Heart left ventricle (tissue), 16 donors: ENCODE measurements around the gene UBE2I. TPM values are rescaled to one million over a fixed set of nuclear protein-coding genes. Genes with fewer than 3 reads are reported as not detected.

Source experiments
- ATAC-seq, 4 donors: fragments of 200-7000 bp; cut with Tn5 transposase; one replicate each; pipeline ENCODE4 v1.9.1; 2020 to 2022; ENCODE audit warnings: moderate library complexity in 4 of 4, mild to moderate bottlenecking in 3 of 4, moderate number of reproducible peaks in 1 of 4
- DNase-seq, 5 donors: peaks; one replicate each; pipeline ENCODE4 v3.0.0-alpha.2; 2020
- H3K27ac ChIP-seq, 12 donors: fragments of 200-600 bp; sonication (generic) in 4 of 12; one replicate each; pipeline versions ENCODE4 v1.5.0 to v1.8.0; 2016 to 2022; ENCODE audit warnings: mild to moderate bottlenecking in 2 of 12
- H3K27me3 ChIP-seq, 9 donors: fragments of 200-600 bp; sonication (generic) in 2 of 9; one replicate each; pipeline versions ENCODE4 v1.5.1 to v1.8.0; 2016 to 2022; ENCODE audit warnings: mild to moderate bottlenecking in 3 of 9
- H3K36me3 ChIP-seq, 9 donors: fragments of 200-600 bp; sonication (generic) in 2 of 9; one replicate each; pipeline versions ENCODE4 v1.5.0 to v1.8.0; 2018 to 2022; ENCODE audit warnings: mild to moderate bottlenecking in 2 of 9
- H3K4me1 ChIP-seq, 12 donors: fragments of 200-600 bp; sonication (generic) in 4 of 12; one replicate each; pipeline versions ENCODE4 v1.5.0 to v1.8.0; 2016 to 2022; ENCODE audit warnings: mild to moderate bottlenecking in 3 of 12
- H3K4me3 ChIP-seq, 12 donors: fragments of 200-600 bp; sonication (generic) in 4 of 12; one replicate each; pipeline versions ENCODE4 v1.5.0 to v1.8.0; 2017 to 2022; ENCODE audit warnings: mild to moderate bottlenecking in 9 of 12, moderate library complexity in 4 of 12
- H3K9me3 ChIP-seq, 12 donors: fragments of 200-600 bp; sonication (generic) in 4 of 12; one replicate each; pipeline versions ENCODE4 v1.5.0 to v1.8.0; 2016 to 2022; ENCODE audit warnings: mild to moderate bottlenecking in 1 of 12
- POLR2A ChIP-seq, 2 donors: fragments of 450-650 bp; IDR thresholded peaks; one replicate each; pipeline ENCODE4 v1.6.1; 2017; ENCODE audit warnings: antibody characterized with exemption in 2 of 2, mild to moderate bottlenecking in 2 of 2, moderate library complexity in 2 of 2
- WGBS, 4 donors: extraction: QIAGEN DNeasy Blood & Tissue Kit in 2 of 4; methylation state at CpG; one replicate each; pipeline versions ENCODE4 v1.1.5 to v1.1.7; 2013 to 2018; 5-methylcytosine and 5-hydroxymethylcytosine counted together
- intact Hi-C, 10 donors: fragments of 100-400 bp; cut with DNase I; formaldehyde crosslinking; loops; one replicate each; pipeline versions ENCODE4 v1.11.1 to v1.14.2; 2022
- polyA plus RNA-seq, 2 donors: library from polyadenylated mRNA; stranded (reverse); fragments of 200-250 nt; gene quantifications; one replicate each; pipeline ENCODE4 v1.2.3, GENCODE V29; 2013
- total RNA-seq, 9 donors: library from RNA; depleted of rRNA in 2 of 9; stranded (reverse); fragments of >200 nt in 2 of 9; fragmentation: NEBNext Ultra II Directional in 3 of 9; extraction: Animal tissue kit (Norgen Biotek cat#: 25700) in 3 of 9; gene quantifications; one replicate each; pipeline versions ENCODE4 v1.1.0 to v1.2.4, GENCODE V29; 2016 to 2023
- TF ChIP-seq, protein P1 (sequence below), 12 donors: fragments of 200-600 bp; sonication (generic) in 4 of 12; IDR thresholded peaks; one replicate each; pipeline versions ENCODE4 v1.5.0 to v1.8.0; 2018 to 2022; ENCODE audit warnings: antibody characterized with exemption in 12 of 12, mild to moderate bottlenecking in 5 of 12
- donor health status: ischemic (EF 13 %, LVEDD 7.1; RV severe dilation, severe dysfunction).
- donor health status: healthy with polysubstance abuse.
- donor health status: DM: no; HTN: yes; CAD: no.
- donor health status: DM: no; HTN: no; CAD: no.
- donor health status: ischemic (EF 25% LVEDD 6.9; RV normal size, moderate dysfunction).
- donor health status: ischemic (EF 25% LVEDD 5.7; RV mildly dilated, moderate dysfunction).
- donor health status: healthy.
- donor health status: DM: yes; HTN: yes; CAD: no.
- donor health status: ischemic (EF 35%, LVEDD 5.7; RV mildly dilated, moderate dysfunction).
- donor health status: nonischemic (EF 11% LVEDD 7.7; RV severe dilation, severe dysfunction).
- donor health status: DM: yes; HTN: yes; CAD: no.
- donor health status: PGD.
- donor health status: ischemic (EF 29% LVEDD 5.4; RV normal size, mild dysfunction).
- donor health status: nonischemic (EF 23%, LVEDD 6.1; RV moderate dilation, normal function).

The UBE2I gene
- total and polyA plus RNA-seq, 11 donors, result 59.3 to 105 (median 82.5) TPM

DNA sequence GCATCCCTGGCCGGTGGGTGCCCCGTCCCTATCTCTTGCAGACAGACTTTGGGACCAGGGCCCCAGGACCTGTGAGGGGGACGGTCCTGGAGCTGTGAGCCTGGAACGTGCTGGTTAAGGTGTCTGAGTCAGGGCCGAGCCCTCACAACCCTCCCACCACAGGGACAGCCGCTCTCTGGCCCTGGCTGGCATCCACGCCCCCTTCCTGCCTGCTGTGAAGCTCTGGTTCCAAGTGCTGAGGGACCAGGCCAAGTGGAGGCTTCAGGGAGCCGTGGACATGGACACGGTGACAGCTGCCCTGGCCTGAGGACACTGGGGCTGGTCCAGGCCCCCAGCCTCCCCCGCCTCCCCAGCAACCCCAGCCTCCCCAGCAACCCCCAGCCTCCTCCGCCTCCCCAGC is 35.7 kb downstream of the UBE2I start:
- Histone ChIP-seq H3K9me3 (no peaks in the 10 kb centered on the region), H3K4me1 (peaks cover 0 to 17% (median 5%) of the 10 kb centered on the region in 12 donors), H3K36me3 (peaks cover 0 to 27% (median 20%) of the 10 kb centered on the region in 9 donors), H3K4me3 (no peak overlapping the region), H3K27ac (no peak overlapping the region), H3K27me3 (no peaks in the 10 kb centered on the region)
- no peak for DNase-seq
- TF ChIP-seq POLR2A (IDR thresholded peaks at IDR 0.05), result no peak
- TF ChIP-seq, protein P1, sequence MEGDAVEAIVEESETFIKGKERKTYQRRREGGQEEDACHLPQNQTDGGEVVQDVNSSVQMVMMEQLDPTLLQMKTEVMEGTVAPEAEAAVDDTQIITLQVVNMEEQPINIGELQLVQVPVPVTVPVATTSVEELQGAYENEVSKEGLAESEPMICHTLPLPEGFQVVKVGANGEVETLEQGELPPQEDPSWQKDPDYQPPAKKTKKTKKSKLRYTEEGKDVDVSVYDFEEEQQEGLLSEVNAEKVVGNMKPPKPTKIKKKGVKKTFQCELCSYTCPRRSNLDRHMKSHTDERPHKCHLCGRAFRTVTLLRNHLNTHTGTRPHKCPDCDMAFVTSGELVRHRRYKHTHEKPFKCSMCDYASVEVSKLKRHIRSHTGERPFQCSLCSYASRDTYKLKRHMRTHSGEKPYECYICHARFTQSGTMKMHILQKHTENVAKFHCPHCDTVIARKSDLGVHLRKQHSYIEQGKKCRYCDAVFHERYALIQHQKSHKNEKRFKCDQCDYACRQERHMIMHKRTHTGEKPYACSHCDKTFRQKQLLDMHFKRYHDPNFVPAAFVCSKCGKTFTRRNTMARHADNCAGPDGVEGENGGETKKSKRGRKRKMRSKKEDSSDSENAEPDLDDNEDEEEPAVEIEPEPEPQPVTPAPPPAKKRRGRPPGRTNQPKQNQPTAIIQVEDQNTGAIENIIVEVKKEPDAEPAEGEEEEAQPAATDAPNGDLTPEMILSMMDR (IDR thresholded peaks at IDR 0.05), result no peak
- intact Hi-C loops, result loop anchor here in 1 of 10 donors (5.0 kb wide), 1 partner anchor 38 kb away; the partner anchor contains the start of gene UBE2I
- 76 to 80% (median 78%) methylated on average over 1 to 11 of the region's 11 CpGs for WGBS, 4 donors
- no peak for ATAC-seq

DNA sequence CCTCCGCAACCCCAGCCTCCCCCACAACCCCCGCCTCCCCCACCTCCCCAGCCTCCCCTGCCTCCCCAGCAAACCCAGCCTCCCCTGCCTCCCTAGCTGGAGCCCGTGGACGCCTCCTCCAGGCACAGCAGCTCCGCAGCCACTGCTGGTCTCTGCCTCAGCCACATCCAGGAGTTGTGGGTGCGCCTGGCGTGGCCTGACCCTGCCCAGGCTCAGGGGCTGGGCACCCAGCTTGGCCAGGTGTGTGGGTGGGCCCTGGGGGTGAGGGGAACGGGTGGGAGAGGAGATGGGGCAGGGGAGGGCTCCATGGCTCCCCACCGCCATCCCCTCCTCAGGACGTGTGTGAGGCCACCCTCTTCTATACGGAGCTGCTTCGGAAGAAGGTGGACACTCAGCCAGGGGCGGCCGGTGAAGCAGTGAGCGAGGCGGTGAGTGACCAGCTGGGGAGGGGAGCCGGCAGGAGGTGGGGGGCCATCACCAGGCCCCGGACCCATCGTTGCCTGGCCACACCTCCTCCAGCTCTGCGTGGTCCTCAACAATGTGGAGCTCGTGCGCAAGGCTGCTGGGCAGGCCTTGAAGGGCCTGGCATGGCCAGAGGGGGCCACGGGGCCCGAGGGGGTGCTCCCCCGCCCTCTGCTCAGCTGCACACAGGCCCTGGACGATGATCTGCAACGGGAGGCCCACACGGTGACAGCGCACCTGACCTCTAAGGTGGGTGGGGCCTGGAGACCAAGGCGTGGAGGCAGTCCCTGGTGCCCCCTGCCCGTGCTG is 36.4 kb downstream of the UBE2I start:
- intact Hi-C loops, result loop anchor here in 1 of 10 donors (5.0 kb wide), 1 partner anchor 39 kb away; the partner anchor contains the start of gene UBE2I
- ATAC-seq, result no peak
- Histone ChIP-seq H3K4me3 (no peak overlapping the region), H3K27me3 (no peaks in the 10 kb centered on the region), H3K27ac (no peak overlapping the region), H3K9me3 (no peaks in the 10 kb centered on the region), H3K36me3 (peaks cover 0 to 32% (median 25%) of the 10 kb centered on the region in 9 donors), H3K4me1 (peaks cover 0 to 22% (median 10%) of the 10 kb centered on the region in 12 donors)
- no peak for DNase-seq
- 74 to 79% (median 78%) methylated on average over 12 to 31 of the region's 31 CpGs for WGBS, 4 donors
- TF ChIP-seq, protein P1 (IDR thresholded peaks at IDR 0.05), result no peak
- TF ChIP-seq POLR2A (IDR thresholded peaks at IDR 0.05), result no peak

DNA sequence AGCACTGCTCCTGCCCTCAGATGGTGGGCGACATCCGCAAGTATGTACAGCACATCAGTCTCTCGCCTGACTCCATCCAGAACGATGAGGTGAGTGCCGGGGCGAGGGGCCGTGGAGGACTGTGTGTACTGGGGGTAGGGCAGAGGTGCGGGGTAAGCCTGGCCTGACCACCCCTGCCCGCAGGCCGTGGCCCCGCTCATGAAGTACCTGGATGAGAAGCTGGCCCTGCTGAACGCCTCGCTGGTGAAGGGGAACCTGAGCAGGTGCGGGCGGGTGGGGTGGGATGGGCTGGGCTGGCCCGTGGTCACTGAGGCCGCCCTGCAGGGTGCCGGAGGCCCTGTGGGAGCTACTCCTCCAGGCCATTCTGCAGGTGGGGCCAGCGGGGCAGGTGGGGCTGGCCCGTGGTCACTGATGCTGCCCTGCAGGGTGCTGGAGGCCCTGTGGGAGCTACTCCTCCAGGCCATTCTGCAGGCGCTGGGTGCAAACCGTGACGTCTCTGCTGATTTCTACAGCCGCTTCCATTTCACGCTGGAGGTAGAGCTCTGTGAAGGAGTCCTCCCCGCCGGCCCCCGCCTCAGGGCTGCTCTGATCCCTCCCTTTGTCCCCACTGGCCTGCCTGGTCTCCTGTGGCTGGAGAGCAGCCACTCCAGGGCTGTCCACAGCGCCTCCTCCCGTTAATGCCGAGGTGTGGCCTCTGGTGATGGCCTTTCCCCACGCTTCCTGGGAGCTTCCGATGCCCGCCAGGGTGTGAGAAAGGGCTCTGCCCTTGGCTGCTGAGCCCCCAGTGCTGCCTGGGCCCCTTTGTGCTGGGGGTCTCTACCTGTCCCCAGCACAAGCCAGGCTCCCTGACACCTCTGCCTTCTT is 37.2 kb downstream of the UBE2I start:
- intact Hi-C loops, result loop anchor here in 1 of 10 donors (5.0 kb wide), 1 partner anchor 39 kb away; the partner anchor contains the start of gene UBE2I
- Histone ChIP-seq H3K4me3 (no peak overlapping the region), H3K9me3 (no peaks in the 10 kb centered on the region), H3K4me1 (peaks cover 0 to 29% (median 14%) of the 10 kb centered on the region in 12 donors), H3K27ac (no peak overlapping the region), H3K36me3 (peaks cover 0 to 32% (median 25%) of the 10 kb centered on the region in 9 donors), H3K27me3 (no peaks in the 10 kb centered on the region)
- 72 to 78% (median 76%) methylated on average over 13 to 34 of the region's 34 CpGs for WGBS, 4 donors
- DNase-seq (no peak), ATAC-seq (no peak)
- TF ChIP-seq, protein P1 (IDR thresholded peaks at IDR 0.05), result no peak
- no peak for TF ChIP-seq POLR2A (IDR thresholded peaks at IDR 0.05)
